Measurements from ENCODE around the gene PLD4.
"Not testable (repeated sequence)": the region's sequence is repeated elsewhere in the genome, so short reads cannot be mapped to it uniquely, and the experiment has no call there.

Gene PLD4

GRCh38 chr14:104942586-104942985, 17.9 kb downstream of the PLD4 start:
- DNase-seq = no peak

DNA sequence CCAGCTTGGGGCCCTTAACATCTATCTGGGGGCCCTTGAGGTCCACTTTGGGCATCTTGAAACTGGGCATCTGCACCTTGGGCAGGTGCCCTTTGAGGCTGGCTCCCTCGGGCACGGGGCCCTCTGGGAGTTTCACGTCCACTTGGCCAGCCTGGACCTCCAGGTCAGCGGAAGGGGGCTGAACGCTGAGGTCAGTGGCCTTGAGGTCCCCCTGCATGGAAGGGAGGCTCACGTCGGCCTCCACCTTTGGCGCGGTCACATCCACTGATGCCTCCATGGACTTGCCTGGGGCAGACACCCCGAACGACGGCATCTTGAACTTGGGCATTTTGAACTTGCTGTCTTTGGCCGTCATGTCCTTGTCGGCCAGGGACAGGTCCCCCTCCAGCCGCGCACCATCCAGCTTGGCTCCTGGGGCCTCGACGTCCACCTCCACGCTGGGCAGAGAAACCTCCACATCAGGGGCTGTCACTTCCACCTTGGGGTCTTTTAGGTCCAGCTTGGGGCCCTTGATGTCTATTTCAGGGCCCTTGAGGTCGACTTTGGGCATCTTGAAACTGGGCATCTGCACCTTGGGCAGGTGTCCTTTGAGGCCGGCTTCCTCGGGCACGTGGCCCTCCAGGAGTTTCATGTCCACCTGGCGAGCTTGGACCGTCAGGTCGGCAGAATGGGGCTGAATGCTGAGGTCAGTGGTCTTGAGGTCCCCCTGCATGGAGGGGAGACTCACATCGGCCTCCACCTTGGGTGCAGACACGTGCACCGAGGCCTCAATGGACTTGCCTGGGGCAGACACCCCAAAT, 18.7 kb downstream of the PLD4 start:
- not testable (repeated sequence) for DNase-seq

- not testable (repeated sequence) for DNase-seq
Observed at GRCh38 chr14:104944016-104944308, 19.3 kb downstream of the PLD4 start.

DNA sequence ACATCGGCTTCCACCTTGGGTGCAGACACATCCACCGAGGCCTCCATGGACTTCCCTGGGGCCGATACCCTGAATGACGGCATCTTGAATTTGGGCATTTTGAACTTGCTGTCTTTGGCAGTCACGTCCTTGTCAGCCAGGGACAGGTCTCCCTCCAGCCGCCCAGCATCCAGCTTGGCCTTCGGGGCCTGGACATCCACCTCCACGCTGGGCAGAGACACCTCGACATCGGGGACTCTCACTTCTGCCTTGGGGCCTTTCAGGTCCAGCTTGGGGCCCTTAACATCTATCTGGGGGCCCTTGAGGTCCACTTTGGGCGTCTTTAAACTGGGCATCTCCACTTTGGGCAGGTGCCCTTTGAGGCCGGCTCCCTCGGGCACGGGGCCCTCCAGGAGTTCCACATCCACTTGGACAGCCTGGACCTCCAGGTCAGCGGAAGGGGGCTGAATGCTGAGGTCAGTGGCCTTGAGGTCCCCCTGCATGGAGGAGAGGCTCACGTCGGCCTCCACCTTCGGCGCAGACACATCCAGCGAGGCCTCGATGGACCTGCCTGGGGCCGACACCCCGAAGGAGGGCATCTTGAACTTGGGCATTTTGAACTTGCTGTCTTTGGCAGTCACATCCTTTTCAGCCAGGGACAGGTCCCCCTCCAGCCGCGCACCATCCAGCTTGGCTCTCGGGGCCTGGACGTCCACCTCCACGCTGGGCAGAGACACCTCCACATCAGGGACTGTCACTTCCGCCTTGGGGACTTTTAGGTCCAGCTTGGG, 19.9 kb downstream of the PLD4 start:
- DNase-seq = not testable (repeated sequence)

GRCh38 chr14:104945266-104945665, 20.6 kb downstream of the PLD4 start:
- not testable (repeated sequence) for DNase-seq

DNA sequence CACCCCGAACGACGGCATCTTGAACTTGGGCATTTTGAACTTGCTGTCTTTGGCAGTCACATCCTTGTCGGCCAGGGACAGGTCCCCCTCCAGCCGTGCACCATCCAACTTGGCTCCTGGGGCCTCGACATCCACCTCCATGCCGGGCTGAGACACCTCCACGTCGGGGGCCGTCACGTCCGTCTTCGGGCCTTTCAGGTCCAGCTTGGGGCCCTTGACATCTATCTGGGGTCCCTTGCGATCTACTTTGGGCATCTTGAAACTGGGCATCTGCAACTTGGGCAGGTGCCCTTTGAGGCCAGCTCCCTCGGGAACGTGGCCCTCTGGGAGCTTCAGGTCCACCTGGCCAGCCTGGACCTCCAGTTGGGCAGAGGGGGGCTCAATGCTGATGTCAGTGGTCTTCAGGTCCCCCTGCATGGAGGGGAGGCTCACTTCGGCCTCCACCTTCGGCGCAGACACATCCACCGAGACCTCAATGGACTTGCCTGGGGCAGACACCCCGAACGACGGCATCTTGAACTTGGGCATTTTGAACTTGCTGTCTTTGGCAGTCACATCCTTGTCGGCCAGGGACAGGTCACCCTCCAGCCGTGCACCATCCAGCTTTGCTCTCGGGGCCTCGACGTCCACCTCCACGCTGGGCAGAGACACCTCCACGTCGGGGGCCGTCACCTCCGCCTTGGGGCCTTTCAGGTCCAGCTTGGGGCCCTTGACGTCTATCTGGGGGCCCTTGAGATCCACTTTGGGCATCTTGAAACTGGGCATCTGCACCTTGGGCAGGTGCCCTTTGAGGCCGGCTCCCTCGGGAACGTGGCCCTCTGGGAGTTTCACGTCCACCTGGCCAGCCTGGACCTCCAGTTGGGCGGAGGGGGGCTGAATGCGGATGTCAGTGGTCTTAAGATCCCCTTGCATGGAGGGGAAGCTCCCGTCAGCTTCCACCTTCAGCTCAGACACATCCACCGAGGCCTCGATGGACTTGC, 21.6 kb downstream of the PLD4 start:
- not testable (repeated sequence) for DNase-seq

- not testable (repeated sequence) for DNase-seq
Observed at GRCh38 chr14:104947201-104947600, 22.5 kb downstream of the PLD4 start.

- not testable (repeated sequence) for DNase-seq
Observed at GRCh38 chr14:104947881-104948735, 23.4 kb downstream of the PLD4 start.

DNA sequence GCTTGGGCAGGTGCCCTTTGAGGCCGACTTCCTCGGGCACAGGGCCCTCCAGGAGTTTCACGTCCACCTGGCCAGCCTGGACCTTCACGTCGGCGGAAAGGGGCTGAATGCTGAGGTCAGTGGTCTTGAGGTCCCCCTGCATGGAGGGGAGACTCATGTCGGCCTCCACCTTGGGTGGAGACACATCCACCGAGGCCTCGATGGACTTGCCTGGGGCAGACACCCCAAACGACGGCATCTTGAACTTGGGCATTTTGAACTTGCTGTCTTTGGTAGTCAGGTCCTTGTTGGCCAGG, 24.0 kb downstream of the PLD4 start:
- DNase-seq = no peak

DNA sequence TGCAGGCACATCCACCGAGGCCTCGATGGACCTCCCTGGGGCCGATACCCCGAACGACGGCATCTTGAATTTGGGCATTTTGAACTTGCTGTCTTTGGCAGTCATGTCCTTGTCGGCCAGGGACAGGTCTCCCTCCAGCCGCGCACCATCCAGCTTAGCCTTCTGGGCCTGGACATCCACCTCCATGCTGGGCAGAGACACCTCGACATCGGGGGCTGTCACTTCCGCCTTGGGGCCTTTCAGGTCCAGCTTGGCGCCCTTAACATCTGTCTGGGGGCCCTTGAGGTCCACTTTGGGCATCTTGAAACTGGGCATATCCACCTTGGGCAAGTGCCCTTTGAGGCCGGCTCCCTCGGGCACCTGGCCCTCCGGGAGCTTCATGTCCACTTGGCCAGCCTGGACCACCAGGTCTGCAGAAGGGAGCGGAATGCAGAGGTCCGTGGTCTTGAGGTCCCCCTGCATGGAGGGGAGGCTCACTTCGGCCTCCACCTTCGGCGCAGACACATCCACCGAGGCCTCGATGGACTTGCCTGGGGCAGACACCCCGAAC, 24.8 kb downstream of the PLD4 start:
- not testable (repeated sequence) for DNase-seq

- no peak for DNase-seq
Observed at GRCh38 chr14:104950021-104950420, 25.3 kb downstream of the PLD4 start.

DNA sequence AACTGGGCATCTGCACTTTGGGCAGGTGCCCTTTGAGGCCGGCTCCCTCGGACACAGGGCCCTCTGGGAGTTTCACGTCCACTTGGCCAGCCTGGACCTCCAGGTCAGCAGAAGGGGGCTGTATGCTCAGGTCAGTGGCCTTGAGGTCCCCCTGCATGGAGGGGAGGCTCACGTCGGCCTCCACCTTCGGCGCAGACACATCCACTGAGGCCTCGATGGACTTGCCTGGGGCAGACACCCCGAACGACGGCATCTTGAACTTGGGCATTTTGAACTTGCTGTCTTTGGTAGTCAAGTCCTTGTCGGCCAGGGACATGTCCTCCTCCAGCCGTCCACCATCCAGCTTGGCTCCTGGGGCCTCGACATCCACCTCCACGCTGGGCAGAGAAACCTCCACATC, 26.0 kb downstream of the PLD4 start:
- not testable (repeated sequence) for DNase-seq

DNA sequence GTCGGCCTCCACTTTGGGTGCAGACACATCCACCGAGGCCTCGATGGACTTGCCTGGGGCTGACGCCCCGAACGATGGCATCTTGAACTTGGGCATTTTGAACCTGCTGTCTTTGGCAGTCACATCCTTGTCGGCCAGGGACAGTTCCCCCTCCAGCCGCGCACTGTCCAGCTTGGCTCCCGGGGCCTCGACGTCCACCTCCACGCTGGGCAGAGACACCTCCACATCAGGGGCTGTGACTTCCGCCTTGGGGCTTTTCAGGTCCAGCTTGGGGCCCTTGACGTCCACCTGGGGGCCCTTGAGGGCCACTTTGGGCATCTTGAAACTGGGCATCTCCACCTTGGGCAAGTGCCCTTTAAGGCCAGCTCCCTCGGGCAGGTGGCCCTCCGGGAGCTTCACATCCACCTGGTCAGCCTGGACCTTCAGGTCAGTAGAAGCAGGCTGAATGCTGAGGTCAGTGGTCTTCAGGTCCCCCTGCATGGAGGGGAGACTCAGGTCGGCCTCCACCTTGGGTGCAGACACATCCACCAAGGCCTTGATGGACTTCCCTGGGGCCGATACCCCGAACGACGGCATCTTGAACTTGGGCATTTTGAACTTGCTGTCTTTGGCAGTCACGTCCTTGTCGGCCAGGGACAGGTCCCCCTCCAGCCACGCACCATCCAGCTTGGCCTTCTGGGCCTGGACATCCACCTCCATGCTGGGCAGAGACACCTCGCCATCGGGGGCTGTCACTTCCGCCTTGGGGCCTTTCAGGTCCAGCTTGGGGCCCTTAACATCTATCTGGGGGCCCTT, 27.4 kb downstream of the PLD4 start:
- DNase-seq = not testable (repeated sequence)

DNA sequence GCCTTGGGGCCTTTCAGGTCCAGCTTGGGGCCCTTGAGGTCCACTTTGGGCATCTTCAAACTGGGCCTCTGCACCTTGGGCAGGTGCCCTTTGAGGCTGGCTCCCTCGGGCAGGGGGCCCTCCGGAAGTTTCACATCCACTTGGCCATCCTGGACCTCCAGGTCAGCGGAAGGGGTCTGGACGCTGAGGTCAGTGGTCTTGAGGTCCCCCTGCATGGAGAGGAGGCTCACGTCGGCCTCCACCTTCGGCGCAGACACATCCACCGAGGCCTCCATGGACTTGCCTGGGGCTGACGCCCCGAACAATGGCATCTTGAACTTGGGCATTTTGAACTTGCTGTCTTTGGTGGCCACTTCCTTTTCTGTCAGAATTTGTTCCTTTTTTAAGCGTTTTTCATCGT, 28.4 kb downstream of the PLD4 start:
- DNase-seq = no peak

DNA sequence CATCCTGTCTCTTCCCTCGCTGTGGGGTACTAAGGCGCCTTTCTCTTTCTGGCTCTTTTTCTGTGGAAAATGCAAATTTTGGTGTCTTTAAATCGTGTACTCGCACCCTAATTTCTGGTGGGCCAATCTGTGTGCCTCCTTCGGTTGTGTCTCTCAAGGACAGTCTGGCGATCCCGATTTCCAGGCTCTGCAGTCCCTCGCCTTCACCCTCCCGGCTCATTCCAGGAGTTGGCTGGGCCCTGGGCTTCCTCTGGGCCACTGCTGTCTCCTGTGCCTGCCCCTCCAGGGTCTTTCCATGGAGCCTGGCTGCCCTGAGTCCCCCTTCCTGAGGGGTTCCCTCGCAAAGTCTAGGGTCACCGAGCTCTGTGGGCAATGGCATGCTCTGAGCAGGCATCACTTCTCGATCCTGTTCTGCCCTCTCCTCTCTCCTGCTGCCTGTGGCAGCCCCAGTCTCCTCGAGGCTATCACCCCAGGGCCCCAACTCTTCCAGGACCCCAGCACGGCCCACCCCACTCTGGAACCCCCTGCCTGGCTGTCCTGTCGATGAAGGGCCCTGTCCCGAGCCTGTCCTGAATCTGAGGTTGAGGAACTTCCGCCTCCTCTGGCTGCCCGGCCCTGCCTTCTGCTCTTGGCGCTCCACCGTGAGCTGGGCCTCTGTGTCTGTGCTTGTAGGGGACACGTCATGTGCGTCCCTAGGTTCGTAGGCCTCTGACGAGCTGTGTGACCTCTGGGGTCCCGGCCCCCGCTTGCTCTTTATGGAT, 29.4 kb downstream of the PLD4 start:
- no peak for DNase-seq

DNA sequence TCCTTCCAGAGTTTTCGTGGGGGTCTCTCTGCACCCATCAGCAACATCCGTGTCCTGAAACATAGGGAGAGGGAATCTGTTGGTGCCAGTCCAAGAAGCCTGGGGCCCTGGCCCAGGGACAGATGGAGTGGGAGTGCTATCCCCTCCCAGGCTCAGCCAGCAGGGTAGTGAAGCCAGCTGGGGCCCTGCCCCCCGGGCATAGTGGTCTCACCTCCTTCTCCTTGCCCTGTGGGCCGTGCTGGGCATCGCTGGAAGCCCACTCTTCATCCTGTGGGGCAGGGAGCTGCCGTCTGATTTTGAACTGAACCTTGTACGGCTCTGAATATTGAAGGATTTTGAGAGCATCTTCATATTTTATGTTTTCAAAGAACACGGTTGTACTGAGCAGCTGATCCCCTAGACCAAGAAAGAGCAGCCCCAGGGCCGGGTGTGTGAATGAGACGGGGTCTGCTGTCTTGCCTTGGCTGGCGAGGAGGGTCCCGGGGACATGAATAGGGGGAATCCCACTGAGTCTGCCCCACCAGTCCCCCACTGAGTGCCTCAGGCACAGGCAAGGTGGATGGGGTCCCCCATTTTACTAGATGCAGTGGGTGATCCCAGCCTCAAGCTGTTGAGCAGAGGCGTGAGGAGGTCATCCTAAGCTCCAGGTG, 30.2 kb downstream of the PLD4 start:
- DNase-seq = no peak

GRCh38 chr14:104955396-104955770, 30.7 kb downstream of the PLD4 start:
- DNase-seq = no peak

GRCh38 chr14:104956290-104956890, 31.7 kb downstream of the PLD4 start:
- DNase-seq = no peak
